ENCODE measurements around the gene TOMM7. TPM values are rescaled to one million over a fixed set of nuclear protein-coding genes. Genes with fewer than 3 reads are reported as not detected.
A peak's percentile ranks its signal among the peaks of the same experiment; 100 is the strongest.

The TOMM7 gene
- 100 to 1,000 TPM; 321 to 591 (median 421) TPM for polyA plus RNA-seq (ENCODE audit: insufficient read length in 4 of 4)

GRCh38 chr7:22822486-22823141 is at the start of gene TOMM7:
TOMM7 (minus strand) TSS chr7:22822849; CDS start chr7:22822779, 70 bp downstream.
- DNase-seq (ENCODE audit: low read depth in 4 of 4, low spot score in 2 of 4), result peak; percentile 79 to 93 (median 89)

GRCh38 chr7:22872096-22872807 is 49.6 kb upstream of the TOMM7 start:
- DNase-seq (ENCODE audit: low read depth in 4 of 4, low spot score in 2 of 4), result no peak

GRCh38 chr7:22871661-22872060 is 49.0 kb upstream of the TOMM7 start:
- no peak for DNase-seq (ENCODE audit: low read depth in 4 of 4, low spot score in 2 of 4)

GRCh38 chr7:22868509-22868908 is 45.9 kb upstream of the TOMM7 start:
- DNase-seq (ENCODE audit: low read depth in 4 of 4, low spot score in 2 of 4), result no peak

- no peak for DNase-seq (ENCODE audit: low read depth in 4 of 4, low spot score in 2 of 4)
Measured at GRCh38 chr7:22867589-22867988, 44.9 kb upstream of the TOMM7 start.

GRCh38 chr7:22867003-22867402 is 44.4 kb upstream of the TOMM7 start:
- no peak for DNase-seq (ENCODE audit: low read depth in 4 of 4, low spot score in 2 of 4)

- DNase-seq (ENCODE audit: low read depth in 4 of 4, low spot score in 2 of 4), result no peak
Measured at GRCh38 chr7:22865602-22865960, 42.9 kb upstream of the TOMM7 start.

GRCh38 chr7:22864855-22865601 is 42.4 kb upstream of the TOMM7 start:
- DNase-seq (ENCODE audit: low read depth in 4 of 4, low spot score in 2 of 4), result no peak

- DNase-seq (ENCODE audit: low read depth in 4 of 4, low spot score in 2 of 4), result no peak
Measured at GRCh38 chr7:22864301-22864700, 41.7 kb upstream of the TOMM7 start.

- DNase-seq (ENCODE audit: low read depth in 4 of 4, low spot score in 2 of 4), result no peak
Measured at GRCh38 chr7:22863156-22863899, 40.7 kb upstream of the TOMM7 start.

- DNase-seq (ENCODE audit: low read depth in 4 of 4, low spot score in 2 of 4), result no peak
Measured at GRCh38 chr7:22861576-22861975, 38.9 kb upstream of the TOMM7 start.

- no peak for DNase-seq (ENCODE audit: low read depth in 4 of 4, low spot score in 2 of 4)
Measured at GRCh38 chr7:22860784-22861482, 38.3 kb upstream of the TOMM7 start.

GRCh38 chr7:22860337-22860736 is 37.7 kb upstream of the TOMM7 start:
- DNase-seq (ENCODE audit: low read depth in 4 of 4, low spot score in 2 of 4), result no peak

- no peak for DNase-seq (ENCODE audit: low read depth in 4 of 4, low spot score in 2 of 4)
Measured at GRCh38 chr7:22859641-22860290, 37.1 kb upstream of the TOMM7 start.

GRCh38 chr7:22858640-22859561 is 36.3 kb upstream of the TOMM7 start:
- no peak for DNase-seq (ENCODE audit: low read depth in 4 of 4, low spot score in 2 of 4)

- no peak for DNase-seq (ENCODE audit: low read depth in 4 of 4, low spot score in 2 of 4)
Measured at GRCh38 chr7:22858274-22858639, 35.6 kb upstream of the TOMM7 start.

- no peak for DNase-seq (ENCODE audit: low read depth in 4 of 4, low spot score in 2 of 4)
Measured at GRCh38 chr7:22856416-22856815, 33.8 kb upstream of the TOMM7 start.

GRCh38 chr7:22855049-22855392 is 32.4 kb upstream of the TOMM7 start:
- DNase-seq (ENCODE audit: low read depth in 4 of 4, low spot score in 2 of 4), result no peak
